Non-pigmented ciliary epithelial cell (primary cell): ENCODE measurements around the gene KIF16B.

Source experiments
- DNase-seq: peaks from one replicate; pipeline ENCODE4 v3.0.0-alpha.2; 2010; ENCODE audit warnings: low read depth

Gene KIF16B

GRCh38 chr20:16351415-16351814 lies 221.8 kb downstream of the KIF16B start:
- no peak for DNase-seq

DNA sequence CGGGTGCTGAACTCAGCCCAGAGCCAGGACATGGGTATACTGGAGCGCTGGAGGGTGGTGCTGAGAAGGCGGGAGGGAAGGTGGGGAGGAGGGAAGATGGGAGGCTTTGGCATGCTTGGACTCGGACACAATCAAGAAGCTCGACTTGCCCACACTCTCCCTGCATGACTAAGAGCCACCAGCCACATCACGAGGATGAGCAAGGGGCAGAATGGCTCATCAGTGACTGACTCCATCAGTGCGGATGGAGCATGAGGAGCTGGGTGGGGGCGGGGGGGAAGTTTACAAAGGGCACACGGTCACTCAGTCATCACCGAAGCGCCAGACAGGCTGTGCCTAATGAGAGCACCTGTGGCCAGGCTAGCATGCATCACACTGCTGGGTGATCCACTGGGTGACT lies 222.8 kb downstream of the KIF16B start:
- no peak for DNase-seq

- no peak for DNase-seq
Measured at GRCh38 chr20:16349523-16350260, 223.6 kb downstream of the KIF16B start.

DNA sequence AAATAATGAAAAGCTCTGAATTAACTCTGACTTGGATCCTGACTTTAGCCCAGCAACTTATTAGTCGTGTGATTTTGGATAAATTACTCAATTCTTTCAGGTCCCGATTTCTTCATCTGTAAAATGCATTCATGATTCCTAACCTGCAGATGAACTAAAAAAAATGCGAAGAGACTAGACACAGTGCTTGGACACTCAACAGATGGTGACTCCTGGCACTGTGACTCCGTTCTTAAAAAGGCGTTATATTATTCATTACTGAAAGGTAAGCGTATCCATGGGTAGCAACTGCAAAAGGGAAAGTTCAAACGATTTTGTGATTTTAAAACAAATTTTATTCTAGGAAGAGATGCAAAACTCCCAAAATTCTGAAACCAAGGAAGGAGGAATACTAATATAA lies 226.3 kb downstream of the KIF16B start:
- no peak for DNase-seq

GRCh38 chr20:16337707-16338106 lies 235.5 kb downstream of the KIF16B start:
- DNase-seq: no peak

DNA sequence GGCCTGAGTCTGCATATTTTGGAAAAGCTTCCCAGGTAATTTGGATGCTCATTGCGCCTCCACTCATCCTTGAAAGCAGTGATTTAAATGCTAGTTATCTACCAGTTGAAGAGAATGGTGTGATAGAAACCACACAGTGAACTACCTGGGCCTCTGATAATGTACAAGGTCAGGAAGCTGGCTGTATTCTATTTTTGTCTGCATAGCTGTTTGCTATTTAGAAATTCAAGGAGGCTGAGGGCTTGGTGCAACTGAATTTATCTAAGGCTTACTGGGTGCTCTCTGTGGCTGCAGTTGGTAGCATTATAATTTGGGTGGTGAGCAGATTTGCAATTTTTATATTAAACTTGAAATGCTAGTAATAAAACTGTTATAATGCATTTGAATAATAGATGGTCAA lies 245.6 kb downstream of the KIF16B start:
- DNase-seq: no peak

DNA sequence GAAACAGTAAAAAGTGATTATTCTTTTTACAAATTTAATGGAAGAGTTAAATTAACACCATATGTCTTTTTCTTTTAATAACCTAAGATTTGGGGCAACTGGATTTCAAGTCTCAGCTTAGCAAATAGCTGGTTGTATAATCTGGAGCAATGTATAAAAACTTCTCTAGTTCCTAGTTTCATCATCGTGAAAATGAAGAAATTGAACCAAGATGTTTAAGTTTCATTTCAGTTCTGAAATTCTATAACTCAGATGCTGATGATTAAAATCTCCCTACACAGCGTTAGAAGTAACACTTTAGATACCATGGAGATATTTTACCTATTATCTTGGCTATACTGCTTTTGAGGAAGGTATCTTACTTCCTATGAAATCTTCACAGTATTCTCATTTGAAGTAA lies 252.0 kb downstream of the KIF16B start:
- no peak for DNase-seq

GRCh38 chr20:16317445-16318362 lies 255.5 kb downstream of the KIF16B start:
- no peak for DNase-seq

GRCh38 chr20:16316513-16316912 lies 256.7 kb downstream of the KIF16B start:
- no peak for DNase-seq

GRCh38 chr20:16314748-16315159 lies 258.5 kb downstream of the KIF16B start:
- no peak for DNase-seq

GRCh38 chr20:16314320-16314719 lies 258.9 kb downstream of the KIF16B start:
- no peak for DNase-seq

DNA sequence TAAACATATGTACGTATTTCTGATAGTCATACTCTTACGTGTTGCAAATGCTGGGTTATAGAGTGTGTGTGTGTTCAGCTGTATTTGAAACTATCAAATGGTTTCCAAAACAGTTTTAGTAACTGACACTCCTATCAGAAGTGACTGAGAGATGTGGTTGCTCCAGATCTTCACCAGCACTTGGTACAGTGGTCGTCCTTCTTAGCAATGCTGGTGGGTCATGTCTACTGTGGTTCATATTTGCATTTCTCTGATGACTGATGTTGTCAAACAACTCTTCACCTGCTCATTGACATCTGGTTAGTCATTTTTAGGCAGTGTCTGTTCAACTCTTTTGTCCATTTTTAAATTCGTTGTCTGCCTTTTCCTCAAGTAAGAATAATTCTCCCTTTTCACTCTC lies 259.3 kb downstream of the KIF16B start:
- DNase-seq: no peak

DNA sequence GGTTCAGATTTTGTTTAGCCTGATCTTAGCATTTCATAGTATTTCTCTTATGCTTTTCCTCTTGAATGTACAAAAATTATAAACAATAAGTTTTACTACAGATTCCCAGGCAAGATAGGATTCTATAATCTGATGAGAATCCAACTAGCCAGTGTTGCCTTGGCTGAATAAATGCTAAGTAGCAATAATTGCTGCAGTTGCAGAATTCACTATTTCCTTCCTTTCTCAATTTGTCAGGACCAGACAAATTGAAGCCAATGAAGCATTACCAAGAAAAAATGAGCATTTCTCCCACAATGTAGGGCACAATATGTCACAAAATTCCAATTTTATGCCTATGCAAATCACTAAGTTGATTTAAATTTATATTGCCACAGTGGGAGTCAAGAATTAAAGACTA lies 260.2 kb downstream of the KIF16B start:
- DNase-seq: no peak

DNA sequence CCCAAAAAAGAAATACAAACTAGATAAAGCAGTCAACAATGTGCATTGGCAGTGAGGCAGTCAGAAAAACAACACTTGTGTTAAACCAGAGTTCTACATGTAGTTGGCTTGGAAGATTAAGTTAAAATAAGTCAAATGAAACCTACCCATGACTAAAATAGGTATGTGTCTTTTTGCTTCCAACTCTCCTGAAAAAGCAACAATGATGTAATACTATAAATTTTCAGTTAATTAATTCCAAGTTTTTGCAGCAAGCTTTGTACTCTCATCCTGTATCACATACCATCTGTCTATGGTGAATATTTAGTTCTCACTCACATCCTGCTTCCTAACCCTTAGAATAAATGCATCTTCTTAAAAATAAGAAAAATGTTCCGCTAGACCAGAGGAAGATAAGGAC lies 261.5 kb downstream of the KIF16B start:
- DNase-seq: no peak

DNA sequence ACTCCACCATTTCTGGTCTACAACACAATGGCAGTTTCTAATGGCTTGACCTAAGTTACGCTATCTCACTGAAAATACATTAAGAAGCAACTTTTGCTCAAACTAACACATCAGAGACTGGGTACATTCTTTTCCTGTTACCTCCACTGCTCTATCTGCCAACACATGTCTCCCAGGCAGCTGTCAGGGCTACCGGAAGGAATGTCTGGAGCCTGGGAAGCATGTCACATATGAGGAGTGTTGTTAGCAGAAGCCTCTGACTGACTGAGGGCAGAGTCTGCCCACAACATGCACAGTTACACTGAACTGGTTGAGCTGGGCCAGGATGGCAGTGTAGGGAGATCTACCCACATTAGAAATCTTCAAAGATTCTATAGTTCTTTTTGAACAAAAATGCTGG lies 264.5 kb downstream of the KIF16B start:
- no peak for DNase-seq

DNA sequence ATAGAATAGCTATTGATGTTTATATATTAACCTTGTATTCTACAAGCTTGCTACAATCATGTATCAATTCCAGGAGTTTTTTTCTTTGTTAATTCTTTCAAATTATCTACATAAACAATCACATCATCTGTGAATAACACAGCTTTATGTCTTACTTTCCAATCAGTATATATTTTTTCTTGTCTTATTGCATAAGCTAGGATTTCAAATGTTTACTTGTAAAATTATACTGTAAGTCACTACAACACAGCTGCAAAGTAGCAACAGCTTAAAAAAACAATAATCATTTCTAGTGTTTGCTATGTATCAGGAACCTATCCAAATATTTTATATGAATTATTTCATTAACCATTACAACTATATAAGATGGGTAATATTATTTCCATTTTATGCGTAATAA lies 270.4 kb downstream of the KIF16B start:
- no peak for DNase-seq

GRCh38 chr20:16301986-16302385 lies 271.3 kb downstream of the KIF16B start:
- DNase-seq: no peak

DNA sequence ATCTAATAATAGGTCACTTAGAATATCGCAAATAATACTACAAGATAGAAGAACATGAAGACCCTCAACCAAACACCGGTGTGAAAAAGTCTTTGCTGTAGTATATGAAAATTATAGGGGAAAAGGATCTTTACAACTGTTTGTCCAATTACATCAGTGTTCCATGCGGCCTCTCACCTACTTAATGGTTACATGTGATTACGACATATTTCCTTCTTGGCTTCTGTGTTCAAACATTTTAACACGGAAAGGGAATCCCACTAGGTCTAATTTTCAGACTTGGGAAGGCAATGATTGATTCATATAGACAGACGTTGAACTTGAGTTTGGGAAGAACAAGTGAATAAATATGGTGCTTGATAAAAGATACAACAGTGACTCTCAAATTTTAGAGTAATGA lies 273.4 kb downstream of the KIF16B start:
- DNase-seq: no peak

DNA sequence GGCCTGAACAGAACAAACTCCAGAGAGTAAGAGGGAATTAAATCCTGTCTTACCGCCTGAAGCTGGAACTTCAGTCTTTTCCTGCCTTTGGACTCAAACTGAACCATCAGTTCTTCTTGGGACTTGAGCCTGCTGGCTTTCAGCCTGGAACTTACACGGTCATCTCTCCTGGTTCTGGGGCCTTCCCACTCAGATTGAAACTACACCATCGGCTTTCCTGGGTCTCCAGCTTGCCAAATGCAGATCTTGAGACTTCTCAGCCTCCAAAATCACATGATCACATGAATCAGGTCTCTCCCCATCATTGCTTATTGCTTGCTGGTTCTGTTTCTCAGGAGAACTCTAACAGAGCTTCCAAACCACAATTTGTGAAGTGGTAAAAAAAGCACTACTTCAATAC lies 276.3 kb downstream of the KIF16B start:
- DNase-seq: no peak

DNA sequence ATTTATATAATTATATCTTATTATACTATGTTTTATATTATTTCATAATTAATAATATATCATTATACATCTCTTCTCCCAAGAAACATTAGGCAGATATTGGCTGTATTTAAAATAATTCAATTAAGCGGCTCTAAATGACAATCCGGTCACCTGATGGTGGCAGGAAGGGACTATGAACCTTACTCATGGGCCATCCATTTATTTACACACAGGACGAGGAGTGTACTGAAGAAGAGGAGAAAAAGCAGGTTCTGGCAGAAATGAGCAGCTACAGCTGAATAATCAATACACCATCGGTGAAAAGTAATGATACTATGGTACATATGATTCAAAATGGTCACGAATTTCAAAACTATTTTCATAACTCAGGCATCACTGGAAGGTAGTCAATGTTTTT lies 277.7 kb downstream of the KIF16B start:
- no peak for DNase-seq

- no peak for DNase-seq
Measured at GRCh38 chr20:16293590-16293989, 279.7 kb downstream of the KIF16B start.

GRCh38 chr20:16292226-16292880 lies 280.9 kb downstream of the KIF16B start:
- no peak for DNase-seq

DNA sequence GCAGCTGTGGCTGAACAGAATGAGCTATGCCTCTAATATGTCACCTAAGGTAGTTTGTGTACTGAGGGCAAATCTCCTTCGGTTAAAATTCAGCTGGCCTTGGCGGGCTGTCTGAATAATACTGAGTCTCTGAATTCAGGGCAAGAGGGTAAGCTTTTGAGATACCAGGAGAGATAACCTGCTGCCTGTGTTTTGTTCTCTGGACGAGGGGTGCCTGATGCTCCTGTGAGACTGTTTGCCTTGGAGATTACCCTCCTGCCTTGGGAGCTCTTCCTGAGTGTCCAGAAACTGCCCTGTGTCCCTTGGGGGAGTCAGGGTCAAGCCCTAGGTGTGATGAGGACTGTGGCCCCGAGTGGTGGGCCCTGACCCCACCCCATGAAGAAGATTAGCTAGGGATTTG lies 282.9 kb downstream of the KIF16B start:
- DNase-seq: no peak
